ENCODE data around the gene KIAA0753.
"Not testable (repeated sequence)": the region's sequence is repeated elsewhere in the genome, so short reads cannot be mapped to it uniquely, and the experiment has no call there.

The KIAA0753 gene

DNA sequence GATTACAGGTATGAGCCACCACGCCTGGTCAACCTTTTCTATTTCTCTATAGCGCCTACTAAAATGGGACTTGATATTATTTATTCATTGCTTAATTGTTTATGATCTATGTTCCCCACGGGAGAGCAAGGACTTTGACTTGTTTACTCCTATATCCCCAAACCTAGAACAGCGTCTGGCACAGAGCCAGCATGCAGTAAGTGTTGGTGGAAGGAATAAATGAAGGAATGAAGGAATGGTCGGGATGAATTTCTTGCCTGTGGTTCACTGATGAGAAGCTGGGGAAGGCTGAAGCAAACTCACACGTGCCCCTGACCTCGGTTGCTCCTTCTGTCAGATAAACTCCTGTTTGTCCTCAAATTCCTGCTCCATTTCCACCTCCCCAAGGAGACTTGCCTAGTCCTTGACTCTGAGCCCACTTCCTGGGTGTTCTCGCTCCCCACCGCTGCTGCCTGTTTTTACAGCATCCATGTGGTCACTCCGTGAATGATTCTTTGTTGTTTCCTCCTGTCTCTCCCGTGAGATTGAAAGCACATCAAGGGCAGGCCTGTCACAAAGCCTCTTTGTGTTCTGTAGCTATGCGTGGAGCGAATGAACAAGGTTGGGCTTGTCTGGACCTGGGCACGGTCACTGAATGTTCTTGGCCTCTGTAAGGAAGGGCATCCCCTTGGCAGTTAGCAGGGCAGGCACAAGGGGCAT, 28.4 kb upstream of the KIAA0753 start:
- no peak for DNase-seq (ENCODE audit: low read depth in 2 of 2)

DNA sequence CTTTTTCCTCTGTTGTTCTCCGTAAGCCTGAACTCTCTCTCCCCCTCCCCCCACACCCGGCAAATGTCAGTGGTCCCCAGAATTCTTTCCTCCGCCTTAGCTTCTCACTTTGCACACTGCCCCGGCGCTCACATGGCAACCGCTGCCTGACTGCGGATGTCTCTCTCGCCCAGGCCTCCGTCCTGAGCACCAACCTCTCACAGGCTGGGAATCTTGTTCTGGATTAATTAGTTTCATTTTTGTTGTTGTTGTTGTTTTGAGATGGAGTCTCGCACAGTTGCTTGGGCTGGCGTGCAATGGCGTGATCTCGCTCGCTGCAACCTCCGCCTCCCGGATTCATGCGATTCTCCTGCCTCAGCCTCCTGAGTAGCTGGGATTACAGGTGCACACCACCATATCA, 27.7 kb upstream of the KIAA0753 start:
- no peak for DNase-seq (ENCODE audit: low read depth in 2 of 2)

DNA sequence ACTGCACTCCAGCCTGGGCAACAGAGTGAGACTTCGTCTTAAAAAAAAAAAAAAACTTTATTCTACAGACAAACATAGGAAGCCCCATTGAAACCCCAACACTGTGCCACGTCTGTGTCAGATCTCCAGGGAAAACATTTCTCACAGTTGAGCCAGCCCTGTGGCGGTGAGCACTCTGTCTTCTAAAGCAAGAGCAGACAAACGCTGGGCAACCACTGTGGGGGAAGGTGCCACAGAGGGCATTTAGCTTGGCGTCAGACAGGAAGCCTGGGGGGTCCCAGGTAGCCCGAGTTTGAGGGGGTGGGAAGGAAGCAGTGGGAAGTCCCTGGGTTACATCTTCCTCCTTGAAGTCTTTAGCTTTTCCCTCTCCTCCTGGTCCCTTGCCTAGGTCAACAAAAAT, 27.0 kb upstream of the KIAA0753 start:
- DNase-seq (ENCODE audit: low read depth in 2 of 2): no peak

DNA sequence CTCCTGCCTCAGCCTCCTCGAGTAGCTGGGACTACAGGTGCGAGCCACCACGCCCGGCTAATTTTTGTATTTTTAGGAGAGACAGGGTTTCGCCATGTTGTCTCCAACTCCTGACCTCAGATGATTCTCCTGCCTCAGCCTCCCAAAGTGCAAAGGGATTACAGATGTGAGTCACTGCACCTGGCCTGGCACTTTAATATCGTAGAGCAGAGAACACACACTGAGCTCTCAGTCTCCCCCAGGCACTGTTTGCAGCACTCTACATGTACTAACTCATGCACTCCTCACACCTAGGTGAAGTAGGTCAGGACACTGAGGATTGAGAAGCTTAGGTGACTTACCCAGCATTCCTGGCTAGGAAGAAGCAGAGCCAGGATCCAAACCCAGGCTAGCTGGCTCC, 26.0 kb upstream of the KIAA0753 start:
- DNase-seq (ENCODE audit: low read depth in 2 of 2): no peak

DNA sequence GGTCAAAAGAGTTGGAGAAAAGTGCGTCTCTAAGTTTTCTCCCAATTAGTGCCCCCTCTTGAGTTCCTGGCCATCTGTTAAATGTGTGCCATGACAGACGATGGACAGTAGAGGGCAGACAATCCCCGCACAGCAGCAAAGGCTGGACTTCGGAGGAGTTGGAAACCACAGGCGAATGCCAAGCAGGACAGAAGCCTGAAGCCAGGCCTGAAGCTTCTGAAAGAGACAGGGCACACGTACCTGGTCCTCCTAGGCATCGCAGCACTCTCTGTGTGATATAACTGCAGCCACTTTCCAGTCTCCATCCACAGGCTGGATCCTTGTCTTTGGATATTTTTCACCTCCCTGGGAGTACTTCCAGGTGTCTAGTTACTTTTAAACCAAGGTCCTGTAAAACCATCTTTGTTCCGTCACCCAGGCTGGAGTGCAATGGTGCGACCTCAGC, 25.6 kb upstream of the KIAA0753 start:
- no peak for DNase-seq (ENCODE audit: low read depth in 2 of 2)

DNA sequence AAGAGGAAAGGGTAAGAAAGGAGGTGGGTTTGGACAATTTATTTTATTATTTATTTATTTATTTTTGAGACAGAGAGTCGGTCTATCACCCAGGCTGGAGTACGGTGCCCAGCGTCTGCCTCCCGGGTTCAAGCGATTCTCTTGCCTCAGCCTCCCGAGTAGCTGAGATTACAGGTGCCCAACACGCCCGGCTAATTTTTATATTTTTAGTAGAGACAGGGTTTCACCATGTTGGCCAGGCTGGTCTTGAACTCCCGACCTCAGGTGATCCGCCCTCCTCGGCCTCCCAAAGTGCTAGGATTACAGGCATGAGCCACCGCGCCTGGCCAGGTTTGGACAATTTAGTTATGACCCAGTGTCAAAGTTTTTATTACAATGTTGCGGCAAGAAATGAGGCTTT, 22.7 kb upstream of the KIAA0753 start:
- not testable (repeated sequence) for DNase-seq (ENCODE audit: low read depth in 2 of 2)

DNA sequence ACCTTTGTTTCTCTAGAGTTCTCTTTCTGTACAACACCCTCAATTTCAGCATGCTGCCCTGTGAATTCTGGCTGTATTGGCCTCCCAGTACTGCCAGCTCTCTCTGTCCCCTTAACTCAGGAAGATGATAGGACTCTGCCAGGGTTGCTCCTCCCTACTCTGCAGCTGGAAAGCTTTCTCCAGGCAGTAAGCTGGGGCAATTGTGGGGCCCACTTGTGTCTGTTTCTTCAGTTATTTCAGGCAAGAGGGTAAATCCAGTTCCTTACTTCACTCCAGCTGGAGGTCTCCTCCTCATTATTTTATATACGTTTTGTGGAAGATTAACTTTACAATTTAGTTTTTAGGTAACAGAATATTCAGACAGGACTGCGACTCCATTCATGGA, 20.9 kb upstream of the KIAA0753 start:
- no peak for DNase-seq (ENCODE audit: low read depth in 2 of 2)

DNA sequence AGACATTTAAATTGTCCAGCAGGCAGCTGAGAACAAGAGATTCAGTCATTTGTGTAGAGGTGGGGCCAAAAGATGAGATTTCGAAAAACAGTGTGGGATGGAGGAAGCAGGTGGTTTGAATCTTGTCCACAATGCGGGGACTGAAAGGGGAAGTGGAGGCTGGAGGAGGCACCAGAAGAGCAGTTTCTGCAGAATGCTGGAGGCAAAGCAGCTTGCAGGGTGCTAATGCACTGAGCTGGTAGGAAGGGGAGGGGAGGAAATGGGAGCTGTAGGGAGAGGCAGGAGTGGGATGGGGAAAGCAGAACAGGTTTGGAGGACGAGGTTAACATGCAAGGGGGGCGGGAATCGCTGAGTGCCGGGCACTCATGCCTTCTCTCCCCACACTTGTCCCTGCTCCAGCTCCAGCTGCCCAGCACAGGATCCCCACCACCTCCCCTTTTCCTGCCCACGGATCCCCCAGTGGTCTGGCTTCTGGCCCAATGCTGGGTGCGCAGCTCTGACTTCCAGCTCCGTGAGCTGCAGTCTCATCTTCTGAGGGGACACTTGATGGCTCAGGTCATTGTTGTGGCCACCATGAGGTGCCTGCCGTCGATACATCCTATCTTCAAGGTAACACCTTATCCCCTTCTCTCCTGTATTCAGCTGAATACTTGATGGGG, 20.4 kb upstream of the KIAA0753 start:
- no peak for DNase-seq (ENCODE audit: low read depth in 2 of 2)

DNA sequence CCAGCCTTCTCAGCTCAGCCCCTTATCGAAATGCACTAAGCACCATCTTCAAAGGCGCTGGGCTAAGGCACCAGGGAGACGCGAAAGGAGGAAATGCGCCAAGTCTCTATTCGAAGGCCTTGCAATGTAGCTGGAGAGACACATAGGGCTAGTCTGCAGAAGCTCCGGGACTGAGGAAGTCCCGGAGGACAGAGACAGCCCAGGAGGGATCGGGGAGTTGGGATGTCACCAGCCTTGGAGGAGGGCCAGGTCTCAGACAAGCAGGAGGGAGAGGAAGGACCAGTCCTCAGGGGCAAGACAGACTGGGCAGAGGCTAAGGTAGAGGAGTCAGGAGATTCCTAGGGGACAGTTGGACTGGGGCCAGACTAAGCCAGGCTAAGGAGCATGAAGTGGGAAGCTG, 19.6 kb upstream of the KIAA0753 start:
- DNase-seq (ENCODE audit: low read depth in 2 of 2): no peak

DNA sequence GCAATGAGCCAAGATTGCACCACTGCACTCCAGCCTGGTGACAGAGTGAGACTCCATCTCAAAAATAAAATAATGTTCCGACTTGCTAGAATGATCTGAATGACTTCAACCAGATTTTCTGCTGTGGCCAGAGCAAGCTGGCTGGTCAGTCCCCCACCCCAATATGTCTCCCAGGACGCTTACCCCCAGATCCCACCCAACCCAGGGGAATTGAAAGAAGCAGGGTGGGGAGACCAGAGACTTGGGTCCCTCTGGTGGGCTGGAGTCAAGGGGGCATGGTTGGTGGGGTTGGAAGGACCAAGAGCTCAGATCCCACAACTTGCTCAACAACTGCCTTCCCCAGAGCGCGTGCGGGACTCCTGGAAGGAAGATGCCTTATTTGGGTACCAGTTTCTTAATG, 17.9 kb upstream of the KIAA0753 start:
- not testable (repeated sequence) for DNase-seq (ENCODE audit: low read depth in 2 of 2)

DNA sequence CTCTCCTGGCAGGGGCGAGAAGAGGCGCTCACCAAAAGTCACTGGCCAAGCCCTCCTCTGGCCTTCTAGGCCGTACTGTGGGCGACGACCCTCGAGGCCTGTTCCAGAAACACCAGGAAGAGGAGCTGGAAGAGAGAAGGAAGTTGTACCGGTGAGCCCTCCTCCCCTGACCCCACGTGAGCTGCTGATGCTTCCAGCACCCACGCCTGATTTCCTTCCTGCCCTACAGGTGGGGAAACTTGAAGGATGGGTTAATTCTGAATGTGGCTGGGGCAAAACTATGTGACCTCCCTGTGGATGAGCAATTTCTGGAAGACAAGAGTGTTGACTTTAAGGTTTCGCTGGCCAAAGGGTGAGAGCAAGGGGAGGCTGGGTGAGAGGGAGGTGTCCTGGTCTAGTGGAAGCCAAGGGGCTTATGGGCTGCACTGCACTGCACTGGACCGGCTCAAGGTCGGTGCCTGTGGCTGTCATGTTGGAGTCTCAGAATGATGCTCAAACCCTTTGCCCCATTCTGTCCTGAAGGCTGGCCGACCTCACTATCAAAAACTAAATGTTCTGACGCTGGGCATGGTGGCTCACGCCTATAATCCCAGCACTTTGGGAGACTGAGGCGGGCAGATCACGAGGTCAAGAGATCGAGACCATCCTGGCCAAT, 17.2 kb upstream of the KIAA0753 start:
- no peak for DNase-seq (ENCODE audit: low read depth in 2 of 2)

DNA sequence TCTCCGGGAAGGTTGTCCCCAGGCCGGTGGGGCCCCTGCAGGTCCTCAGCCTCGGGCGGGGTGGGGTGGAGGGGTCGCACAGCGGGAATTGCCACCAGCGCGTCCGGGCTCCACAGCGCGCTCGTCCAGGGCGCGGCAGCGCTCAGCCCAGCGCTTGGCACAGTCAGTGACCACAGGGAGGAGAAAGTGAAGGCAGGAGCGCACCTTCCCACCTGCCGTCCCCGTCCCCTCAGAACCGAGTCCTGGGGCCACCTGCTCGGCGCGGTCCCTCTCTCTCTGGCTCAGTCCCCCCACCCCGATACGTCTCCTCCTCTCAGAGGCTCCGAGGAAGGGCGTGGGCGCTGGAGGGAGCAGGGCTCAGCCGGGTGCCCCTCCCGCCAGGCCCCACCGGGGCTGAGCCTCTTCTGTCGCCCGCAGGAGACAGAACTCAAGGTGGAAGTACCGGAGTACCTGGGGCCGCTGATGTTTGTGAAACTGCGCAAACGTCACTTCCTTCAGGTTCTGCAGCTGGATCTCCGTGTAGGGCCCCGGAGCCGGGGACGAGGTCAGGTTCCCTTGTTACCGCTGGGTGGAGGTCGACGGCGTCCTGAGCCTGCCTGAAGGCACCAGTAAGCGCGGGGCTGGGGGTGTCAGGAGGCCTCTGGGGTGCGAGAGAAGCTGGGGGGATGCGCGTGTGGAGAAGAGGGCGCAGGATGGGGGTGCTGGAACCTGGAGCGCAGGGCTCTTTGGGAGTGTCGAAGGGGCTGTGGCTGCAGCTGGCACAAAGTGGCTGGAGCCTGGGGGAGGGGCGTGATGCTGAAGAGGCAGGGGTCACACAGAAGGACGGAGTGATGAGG, 16.5 kb upstream of the KIAA0753 start:
- not testable (repeated sequence) for DNase-seq (ENCODE audit: low read depth in 2 of 2)

DNA sequence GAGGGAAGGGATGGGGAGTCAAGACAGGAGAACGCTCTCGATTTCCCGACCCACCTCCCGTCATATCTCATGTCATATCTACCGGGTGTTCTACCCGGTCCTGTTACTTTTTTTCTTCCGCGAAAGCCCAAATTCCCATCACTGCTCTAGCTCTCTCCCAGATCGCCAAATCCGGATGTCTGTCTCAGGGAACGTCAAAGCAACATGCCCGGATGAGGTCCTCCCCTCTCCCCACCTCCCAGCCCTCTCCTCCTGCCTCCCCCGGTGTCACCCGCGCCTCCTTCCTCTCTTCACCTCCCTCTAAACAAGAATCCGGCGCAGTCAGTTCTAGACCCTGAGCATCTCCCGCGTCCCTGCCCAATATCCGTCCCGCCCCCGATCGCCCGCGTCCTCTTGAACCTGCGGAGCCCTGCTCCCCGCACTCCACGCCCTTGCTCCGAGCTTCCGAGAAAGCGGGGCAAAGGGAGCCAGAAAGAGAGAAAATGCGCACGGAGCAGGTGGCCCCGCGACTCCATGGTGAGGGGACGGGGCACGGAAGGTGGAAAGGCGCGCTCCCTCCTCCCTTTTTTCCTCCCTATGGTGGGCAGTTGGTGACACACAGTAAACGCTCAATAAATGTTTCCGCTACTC, 15.3 kb upstream of the KIAA0753 start:
- DNase-seq (ENCODE audit: low read depth in 2 of 2): not testable (repeated sequence)

DNA sequence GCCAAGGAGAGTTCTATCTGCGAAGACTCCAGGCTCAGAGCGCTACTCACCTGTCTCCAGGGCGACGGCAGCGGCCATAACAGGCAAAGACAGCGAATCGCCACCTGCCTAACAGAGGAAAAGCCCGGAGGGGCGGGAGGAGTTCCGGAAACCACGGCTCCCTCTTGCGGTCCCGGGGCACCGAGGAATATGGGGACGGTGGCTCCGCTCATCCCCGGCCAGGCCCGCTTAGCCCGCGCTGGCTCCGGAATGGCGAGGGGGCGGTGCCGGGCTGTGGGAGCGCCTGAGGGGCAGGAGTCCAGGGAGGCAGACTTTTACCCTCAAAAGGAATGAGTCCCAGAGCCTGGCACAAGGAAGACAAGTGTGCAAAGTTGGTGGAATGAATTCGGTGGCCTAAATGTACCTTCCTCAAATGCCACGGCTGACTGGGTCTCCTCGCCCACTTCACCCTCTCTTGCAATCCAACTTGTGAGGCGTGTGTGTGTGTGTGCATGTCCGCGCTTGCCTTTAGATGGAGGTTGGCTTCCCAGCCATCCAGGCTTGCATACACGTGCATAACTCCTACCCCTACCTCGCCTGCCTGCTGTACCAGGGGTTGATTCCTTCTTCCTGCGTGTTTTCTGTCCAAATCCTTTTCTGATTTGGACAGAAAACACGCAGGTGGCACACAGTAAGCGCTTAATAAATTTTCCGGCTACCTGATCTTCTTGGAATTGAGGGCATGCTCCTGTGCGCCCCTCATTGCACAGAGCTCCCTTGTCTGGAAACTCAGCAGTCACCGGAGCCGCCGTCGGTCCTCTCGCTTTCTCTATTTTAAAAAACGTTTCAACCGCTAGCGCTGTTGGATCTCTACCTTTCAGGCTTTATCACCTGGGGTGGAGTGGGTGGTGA, 14.6 kb upstream of the KIAA0753 start:
- no peak for DNase-seq (ENCODE audit: low read depth in 2 of 2)

DNA sequence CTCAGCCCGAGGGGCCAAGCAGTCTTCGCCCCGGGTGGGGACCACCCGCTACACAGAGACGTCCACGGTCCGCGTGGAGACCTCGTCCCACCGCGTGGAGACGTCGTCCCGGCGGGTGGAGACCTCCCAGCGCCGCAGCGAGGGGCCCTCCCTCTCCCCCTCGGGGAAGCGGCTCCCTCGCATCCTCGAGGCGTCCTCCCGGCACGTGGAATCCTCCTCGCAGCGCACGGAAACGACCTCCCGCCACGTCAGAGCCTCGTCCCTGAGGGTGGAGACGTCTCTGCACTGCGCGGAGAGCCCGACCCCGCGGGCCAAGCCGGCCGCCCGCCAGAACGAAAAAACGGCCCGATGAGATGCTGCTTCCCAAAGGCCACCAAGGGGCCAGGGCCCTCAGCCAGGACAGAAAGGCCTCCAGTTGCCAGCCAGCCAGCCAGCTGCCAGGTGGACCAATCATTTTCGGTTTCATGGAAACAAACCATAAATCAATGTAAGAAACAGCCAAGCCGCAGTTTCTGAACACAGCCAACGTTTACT, 11.5 kb upstream of the KIAA0753 start:
- DNase-seq (ENCODE audit: low read depth in 2 of 2): no peak

DNA sequence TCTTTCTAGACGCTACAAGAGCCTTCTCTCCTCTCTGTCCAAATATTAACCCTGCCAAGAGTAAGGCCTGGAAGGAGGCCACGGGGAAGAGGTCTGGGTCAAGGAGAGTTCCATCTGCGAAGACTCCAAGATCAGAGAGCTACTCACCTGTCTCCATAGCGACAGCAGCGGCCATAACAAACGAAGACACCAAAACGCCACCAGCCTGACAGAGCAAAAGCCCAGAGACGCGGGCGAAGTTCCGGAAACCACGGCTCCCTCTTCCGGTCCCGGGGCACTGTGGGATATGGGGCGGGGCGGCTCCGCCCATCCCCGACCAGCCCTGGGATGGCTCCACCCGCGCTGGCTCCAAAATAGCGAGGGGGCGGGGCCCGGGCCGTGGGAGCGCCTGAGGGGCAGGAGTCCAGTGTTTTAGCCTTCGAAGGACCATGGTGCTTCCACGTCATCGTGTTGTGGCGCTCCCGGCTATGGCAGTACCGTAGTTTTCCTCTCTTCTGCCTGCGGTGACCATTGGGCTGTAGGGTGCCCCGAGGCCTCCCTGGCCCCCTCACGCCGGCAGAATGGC, 10.9 kb upstream of the KIAA0753 start, which contains the start of the genes C17orf100 and MED31:
Gene C17orf100 (plus strand): TSS at position 409 of the 565 bp plus-strand sequence. CDS start 152 bp downstream, at position 561.
Gene MED31 (minus strand): TSS at position 252 of the 565 bp plus-strand sequence. CDS start 77 bp downstream, at position 175.
- peak; percentile 87 for DNase-seq (ENCODE audit: low read depth in 2 of 2)

DNA sequence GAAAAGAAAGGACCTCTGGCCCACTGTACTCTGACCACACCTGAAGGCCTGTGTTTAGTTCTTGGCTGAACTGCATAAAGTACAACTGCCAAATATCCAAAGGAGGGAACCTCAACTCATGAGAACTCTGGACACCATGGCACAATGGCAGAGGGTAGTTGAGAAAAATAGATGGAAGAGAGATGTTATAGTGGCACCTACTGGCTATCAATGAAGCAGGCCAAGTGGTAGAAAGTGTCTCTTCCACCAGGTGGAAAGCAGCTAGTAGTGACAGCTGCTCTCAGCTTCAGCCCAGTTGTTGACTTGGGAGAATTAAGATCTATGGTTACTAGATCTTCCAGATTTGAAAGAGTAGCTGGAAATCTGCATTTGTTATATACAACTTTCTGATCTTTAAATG, 7.7 kb upstream of the KIAA0753 start:
- DNase-seq (ENCODE audit: low read depth in 2 of 2): no peak

DNA sequence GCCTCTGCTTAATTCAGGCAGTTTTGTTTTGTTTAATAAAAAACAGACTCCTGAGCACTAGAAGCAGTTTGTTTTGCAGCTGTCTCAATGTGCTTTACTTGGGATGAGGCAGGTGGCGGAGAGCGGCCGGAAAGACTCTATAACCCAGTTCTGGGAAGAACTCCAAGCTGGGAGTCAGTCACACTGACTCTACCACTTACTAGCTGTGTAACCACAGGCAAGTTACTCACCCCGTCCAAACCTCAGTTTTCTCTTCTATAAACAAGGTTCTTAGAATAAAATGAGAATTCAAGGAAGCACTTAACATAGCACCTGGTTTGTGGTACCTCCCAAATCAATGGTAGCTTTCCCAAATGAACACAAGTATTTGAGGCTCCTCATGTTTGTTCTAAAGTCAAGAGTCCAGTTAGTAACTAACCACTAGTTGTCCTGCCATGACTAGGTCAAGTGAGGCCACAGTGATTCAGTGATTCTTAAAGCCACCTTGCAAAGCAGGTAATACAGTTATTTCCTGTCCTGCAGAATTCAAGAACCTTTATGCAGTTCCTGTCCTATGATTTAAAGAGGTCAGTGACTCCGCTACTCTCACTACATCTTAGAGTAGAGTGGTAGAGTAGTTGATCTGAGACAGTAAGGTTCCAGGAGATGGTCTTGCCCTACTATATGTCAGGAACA, 3.1 kb upstream of the KIAA0753 start:
- no peak for DNase-seq (ENCODE audit: low read depth in 2 of 2)

DNA sequence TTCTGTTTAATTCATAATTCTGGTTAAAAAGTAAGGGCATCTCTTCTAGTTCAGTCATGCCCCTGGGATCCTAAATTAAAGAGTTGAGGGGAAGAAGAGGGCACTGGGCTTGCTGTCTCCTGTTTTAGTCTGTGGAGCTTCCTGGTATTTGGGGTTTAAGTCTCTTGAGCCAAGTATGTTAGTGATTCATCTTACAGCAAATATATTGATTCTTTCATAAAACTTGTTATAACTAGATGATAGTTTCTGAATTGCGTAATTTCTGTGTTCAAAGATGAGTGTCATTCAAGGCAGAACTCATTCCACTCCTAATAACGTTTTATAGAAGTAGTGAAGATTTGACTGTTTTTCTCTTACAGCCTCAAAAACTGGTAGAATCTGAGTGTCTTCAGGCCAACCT, 2.1 kb upstream of the KIAA0753 start:
- no peak for DNase-seq (ENCODE audit: low read depth in 2 of 2)
